Coronary artery (tissue), 2 donors: ENCODE measurements around the gene PPP2R5B.

ENCODE experiments used
- DNase-seq: peaks from one replicate; pipeline ENCODE4 v3.0.0-alpha.2; 2017; ENCODE audit warnings: low spot score
- H3K27ac ChIP-seq, 2 donors: fragments of 200-600 bp; sonication (generic); one replicate each; pipeline ENCODE4 v1.5.1; 2016 to 2019
- H3K4me3 ChIP-seq: fragments of 200-600 bp; sonication (generic); 2 replicates; pipeline ENCODE4 v1.5.1; 2016; ENCODE audit warnings: mild to moderate bottlenecking, moderate library complexity
- TF ChIP-seq, protein P1 (sequence below): fragments of 200-600 bp; sonication (generic); IDR thresholded peaks from one replicate; pipeline ENCODE4 v1.5.1; 2019; ENCODE audit warnings: antibody characterized with exemption

The PPP2R5B gene

GRCh38 chr11:64884019-64884418 lies 40.5 kb upstream of the PPP2R5B start:
- H3K27ac ChIP-seq, result peak overlapping the region in 1 of 2 donors; percentile 87
- H3K4me3 ChIP-seq, result no peak overlapping the region
- no peak for DNase-seq
- TF ChIP-seq, protein P1, sequence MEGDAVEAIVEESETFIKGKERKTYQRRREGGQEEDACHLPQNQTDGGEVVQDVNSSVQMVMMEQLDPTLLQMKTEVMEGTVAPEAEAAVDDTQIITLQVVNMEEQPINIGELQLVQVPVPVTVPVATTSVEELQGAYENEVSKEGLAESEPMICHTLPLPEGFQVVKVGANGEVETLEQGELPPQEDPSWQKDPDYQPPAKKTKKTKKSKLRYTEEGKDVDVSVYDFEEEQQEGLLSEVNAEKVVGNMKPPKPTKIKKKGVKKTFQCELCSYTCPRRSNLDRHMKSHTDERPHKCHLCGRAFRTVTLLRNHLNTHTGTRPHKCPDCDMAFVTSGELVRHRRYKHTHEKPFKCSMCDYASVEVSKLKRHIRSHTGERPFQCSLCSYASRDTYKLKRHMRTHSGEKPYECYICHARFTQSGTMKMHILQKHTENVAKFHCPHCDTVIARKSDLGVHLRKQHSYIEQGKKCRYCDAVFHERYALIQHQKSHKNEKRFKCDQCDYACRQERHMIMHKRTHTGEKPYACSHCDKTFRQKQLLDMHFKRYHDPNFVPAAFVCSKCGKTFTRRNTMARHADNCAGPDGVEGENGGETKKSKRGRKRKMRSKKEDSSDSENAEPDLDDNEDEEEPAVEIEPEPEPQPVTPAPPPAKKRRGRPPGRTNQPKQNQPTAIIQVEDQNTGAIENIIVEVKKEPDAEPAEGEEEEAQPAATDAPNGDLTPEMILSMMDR, result no peak

DNA sequence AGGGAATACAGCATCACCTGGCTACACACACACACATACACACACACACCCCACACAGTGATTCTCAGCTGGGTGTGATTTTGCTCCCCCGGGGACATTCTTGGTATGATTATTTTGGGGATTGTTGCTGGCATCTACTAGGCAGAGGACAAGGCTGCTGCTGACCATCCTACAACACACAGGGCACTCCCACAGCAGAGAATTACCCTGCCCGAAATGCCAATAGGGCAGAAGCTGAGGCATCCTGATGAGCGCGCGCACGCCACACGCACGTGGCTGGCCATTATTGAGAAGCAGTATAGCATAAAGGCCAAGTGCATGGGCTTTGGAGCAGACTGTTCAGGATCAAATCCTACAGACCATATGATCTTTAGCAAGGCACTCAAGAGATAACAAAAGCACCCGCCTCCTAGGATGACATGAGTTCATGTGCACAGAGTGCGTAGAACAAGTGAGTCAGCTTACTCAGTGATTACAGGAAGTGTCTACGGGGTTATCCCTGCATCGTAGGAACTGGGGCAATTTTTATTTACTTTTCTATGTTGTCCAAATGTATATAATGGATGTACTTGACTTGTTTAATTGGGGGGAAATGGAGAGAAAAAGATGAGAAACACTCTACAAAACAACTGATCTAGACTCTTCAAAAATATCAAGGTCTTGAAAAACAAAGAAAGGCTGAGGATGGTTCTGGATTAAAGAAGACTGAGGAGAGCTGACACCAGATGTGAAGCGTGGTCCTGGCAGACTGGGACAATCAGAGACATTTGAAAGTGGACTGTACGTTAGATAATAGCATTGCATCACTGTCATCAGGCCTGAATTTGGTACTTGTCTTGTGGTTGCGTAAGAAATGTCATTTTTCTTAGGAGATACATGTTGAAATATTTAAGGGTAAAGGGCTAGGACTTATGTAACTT lies 38.9 kb upstream of the PPP2R5B start:
- Histone ChIP-seq H3K27ac (peak overlapping the region in 1 of 2 donors; percentile 87), H3K4me3 (no peak overlapping the region)
- TF ChIP-seq, protein P1, result no peak
- no peak for DNase-seq

DNA sequence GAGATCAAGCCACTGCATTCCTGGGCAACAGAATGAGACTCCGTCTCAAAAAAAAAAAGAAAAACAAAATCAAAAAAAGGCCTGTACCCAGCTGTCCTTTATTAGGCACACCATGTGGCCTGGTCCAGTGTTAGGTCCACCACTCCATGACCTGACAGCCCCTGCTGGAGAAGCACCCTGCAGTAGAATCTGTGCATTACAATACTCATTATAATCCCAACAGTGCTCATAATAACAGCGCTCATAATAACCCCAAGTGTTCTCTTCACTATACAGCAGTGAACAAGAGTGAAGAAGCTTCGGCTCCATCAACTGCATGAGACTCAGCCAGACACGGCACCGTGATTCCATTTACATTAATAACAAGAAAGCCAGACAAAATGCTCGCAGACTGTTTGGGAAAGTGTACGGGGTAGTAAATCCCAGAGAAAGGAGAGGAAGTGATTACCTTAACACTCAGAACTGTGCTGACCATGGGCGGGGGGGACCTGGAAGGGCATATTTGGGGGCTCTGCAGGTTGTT lies 37.2 kb upstream of the PPP2R5B start:
- peak overlapping the region in 1 of 2 donors; percentile 25 for H3K27ac ChIP-seq
- DNase-seq, result no peak
- H3K4me3 ChIP-seq, result peak overlapping the region; percentile 61

GRCh38 chr11:64887757-64888405 lies 36.6 kb upstream of the PPP2R5B start:
- Histone ChIP-seq H3K4me3 (peak overlapping the region; percentile 61), H3K27ac (peak overlapping the region in 1 of 2 donors; percentile 25)
- TF ChIP-seq, protein P1, result peak; percentile 98
- DNase-seq, result no peak

More for the DNA sequence above, 37.2 kb upstream of the PPP2R5B start:
- TF ChIP-seq, protein P1, result no peak

GRCh38 chr11:64888406-64888728 lies 36.1 kb upstream of the PPP2R5B start:
- TF ChIP-seq, protein P1, result no peak
- H3K27ac ChIP-seq, result peak overlapping the region in 1 of 2 donors; percentile 25
- H3K4me3 ChIP-seq, result peak overlapping the region; percentile 61
- no peak for DNase-seq

GRCh38 chr11:64888729-64889511 lies 35.6 kb upstream of the PPP2R5B start:
- no peak for DNase-seq
- H3K27ac ChIP-seq, result no peak overlapping the region
- TF ChIP-seq, protein P1, result no peak
- H3K4me3 ChIP-seq, result no peak overlapping the region
